Measurements from ENCODE around the gene DYSF.

DNA sequence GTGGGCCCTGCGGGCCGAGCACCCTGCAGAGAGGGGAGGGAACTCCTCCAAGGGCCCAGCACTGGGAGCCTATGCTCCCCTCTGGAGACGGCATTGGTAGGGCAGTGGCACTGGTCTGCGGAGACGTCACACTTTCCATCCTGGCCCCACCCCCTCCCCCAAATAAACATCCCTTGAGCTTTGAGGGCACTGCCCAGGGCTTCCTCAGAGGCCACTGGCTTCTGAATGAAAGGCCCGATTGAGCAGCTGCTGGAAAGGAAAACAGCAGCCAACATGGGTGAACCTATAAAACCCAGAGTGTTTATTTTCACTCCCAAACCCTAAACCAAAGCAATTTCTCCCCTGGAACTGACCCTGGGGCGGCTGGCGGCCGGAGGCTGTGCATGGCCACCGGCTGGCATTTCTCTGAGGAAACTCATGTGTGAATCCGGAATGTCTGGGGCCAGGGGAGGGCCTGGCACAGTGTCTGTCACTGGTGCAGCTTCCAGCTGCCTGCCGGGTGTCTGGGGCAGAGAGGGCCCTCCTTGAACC is 138.9 kb downstream of the DYSF start:
- TF ChIP-seq, protein P1, sequence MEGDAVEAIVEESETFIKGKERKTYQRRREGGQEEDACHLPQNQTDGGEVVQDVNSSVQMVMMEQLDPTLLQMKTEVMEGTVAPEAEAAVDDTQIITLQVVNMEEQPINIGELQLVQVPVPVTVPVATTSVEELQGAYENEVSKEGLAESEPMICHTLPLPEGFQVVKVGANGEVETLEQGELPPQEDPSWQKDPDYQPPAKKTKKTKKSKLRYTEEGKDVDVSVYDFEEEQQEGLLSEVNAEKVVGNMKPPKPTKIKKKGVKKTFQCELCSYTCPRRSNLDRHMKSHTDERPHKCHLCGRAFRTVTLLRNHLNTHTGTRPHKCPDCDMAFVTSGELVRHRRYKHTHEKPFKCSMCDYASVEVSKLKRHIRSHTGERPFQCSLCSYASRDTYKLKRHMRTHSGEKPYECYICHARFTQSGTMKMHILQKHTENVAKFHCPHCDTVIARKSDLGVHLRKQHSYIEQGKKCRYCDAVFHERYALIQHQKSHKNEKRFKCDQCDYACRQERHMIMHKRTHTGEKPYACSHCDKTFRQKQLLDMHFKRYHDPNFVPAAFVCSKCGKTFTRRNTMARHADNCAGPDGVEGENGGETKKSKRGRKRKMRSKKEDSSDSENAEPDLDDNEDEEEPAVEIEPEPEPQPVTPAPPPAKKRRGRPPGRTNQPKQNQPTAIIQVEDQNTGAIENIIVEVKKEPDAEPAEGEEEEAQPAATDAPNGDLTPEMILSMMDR (IDR thresholded peaks at IDR 0.05) = no peak
- no peak for TF ChIP-seq ZFX (IDR thresholded peaks at IDR 0.05; ENCODE audit: borderline replicate concordance)

All from 22Rv1 (cell line).